HCT116 (cell line): ENCODE measurements around the gene CMTM8.

Source experiments
- CTCF ChIP-seq, 3 experiments: fragments of 200-600 bp in 1 of 3; sonication (generic) in 1 of 3; IDR thresholded peaks in 2 of 3; conservative IDR thresholded peaks in 1 of 3; 2 replicates each; pipeline ENCODE4 v1.5.1; 2012 to 2017; ENCODE audit warnings: low read depth in 2 of 3, low read length in 2 of 3, antibody characterized with exemption in 1 of 3, borderline replicate concordance in 1 of 3, control low read depth in 1 of 3, mild to moderate bottlenecking in 1 of 3, mixed read lengths in 1 of 3, mixed run types in 1 of 3, moderate library complexity in 1 of 3; ENCODE audit not compliant: insufficient read depth in 1 of 3
- EZH2 ChIP-seq: fragments of 200-600 bp; sonication (generic); IDR thresholded peaks from 2 replicates; pipeline ENCODE4 v1.6.1; 2017; ENCODE audit warnings: antibody characterized with exemption, mixed run types
- POLR2A ChIP-seq: IDR thresholded peaks from 2 replicates; pipeline ENCODE4 v1.7.0; 2011; ENCODE audit warnings: borderline replicate concordance; ENCODE audit not compliant: insufficient read depth, insufficient read length; ENCODE audit errors: extremely low read depth
- SP1 ChIP-seq: IDR thresholded peaks from 2 replicates; pipeline ENCODE4 v1.6.1; 2012; ENCODE audit warnings: low read depth

- TF ChIP-seq EZH2 (no peak), SP1 (peak; percentile 28; the same call in 1 of the 2 replicates), CTCF (IDR thresholded peaks at IDR 0.05 in 2 of 3, conservative IDR thresholded peaks at IDR 0.05 in 1 of 3; ENCODE audit: borderline replicate concordance in 1 of 3, insufficient read depth in 1 of 3, low read depth in 2 of 3, low read length in 2 of 3) (no peak), POLR2A (no peak)
These were observed 1.1 kb downstream of the CMTM8 start for GRCh38 chr3:32239307-32240158.
